Thyroid gland (tissue), 4 donors: ENCODE measurements around the gene SMAD3.

Source experiments
- POLR2A ChIP-seq, 2 donors: fragments of 450-650 bp; IDR thresholded peaks; one replicate each; pipeline ENCODE4 v1.6.1; 2017; ENCODE audit warnings: antibody characterized with exemption in 2 of 2, mild to moderate bottlenecking in 2 of 2, moderate library complexity in 1 of 2
- TF ChIP-seq, protein P1 (sequence below), 6 experiments: fragments of 200-600 bp in 3 of 6; fragments of 450-650 bp in 3 of 6; sonication (generic) in 3 of 6; IDR thresholded peaks; one replicate each; pipeline ENCODE4 v1.5.1; 2016 to 2019; ENCODE audit warnings: antibody characterized with exemption in 6 of 6, mild to moderate bottlenecking in 2 of 6, inconsistent platforms in 1 of 6, moderate library complexity in 1 of 6

DNA sequence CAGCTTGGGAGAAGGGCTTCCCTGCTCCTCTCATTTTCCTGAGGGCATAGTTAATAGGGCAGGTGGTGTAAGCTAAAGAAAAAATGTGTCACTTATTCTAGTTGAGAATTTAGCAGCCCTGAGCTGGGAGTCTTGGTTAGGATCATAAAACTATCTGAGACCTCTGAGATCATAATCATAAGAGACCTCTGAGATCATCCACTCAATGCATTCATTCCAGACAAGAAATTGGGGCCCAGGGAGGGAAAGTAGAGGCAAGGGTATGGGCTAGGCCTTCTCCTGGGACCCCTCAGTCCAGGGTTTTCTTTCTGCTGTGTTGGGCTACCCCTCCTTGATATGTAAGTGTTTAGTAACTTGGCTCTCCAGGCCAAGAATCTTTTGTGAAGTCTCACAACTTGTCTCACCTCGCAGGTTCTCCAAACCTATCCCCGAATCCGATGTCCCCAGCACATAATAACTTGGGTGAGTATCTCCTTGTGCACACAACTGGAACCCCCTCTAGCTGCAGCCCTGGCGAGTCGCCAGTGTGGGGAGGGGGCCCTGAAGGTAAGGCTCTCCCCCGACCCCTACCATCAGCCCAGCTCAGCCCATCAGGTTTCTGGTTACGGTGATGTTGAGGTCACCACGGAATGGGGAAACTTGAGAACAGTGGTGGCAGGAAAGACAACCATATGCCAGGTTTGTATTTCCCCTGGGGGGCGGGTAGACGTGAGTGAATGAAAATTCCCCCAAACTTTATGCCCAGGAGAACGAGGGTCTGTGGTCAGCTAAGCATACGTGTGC lies 104.9 kb downstream of the SMAD3 start:
- TF ChIP-seq, protein P1, sequence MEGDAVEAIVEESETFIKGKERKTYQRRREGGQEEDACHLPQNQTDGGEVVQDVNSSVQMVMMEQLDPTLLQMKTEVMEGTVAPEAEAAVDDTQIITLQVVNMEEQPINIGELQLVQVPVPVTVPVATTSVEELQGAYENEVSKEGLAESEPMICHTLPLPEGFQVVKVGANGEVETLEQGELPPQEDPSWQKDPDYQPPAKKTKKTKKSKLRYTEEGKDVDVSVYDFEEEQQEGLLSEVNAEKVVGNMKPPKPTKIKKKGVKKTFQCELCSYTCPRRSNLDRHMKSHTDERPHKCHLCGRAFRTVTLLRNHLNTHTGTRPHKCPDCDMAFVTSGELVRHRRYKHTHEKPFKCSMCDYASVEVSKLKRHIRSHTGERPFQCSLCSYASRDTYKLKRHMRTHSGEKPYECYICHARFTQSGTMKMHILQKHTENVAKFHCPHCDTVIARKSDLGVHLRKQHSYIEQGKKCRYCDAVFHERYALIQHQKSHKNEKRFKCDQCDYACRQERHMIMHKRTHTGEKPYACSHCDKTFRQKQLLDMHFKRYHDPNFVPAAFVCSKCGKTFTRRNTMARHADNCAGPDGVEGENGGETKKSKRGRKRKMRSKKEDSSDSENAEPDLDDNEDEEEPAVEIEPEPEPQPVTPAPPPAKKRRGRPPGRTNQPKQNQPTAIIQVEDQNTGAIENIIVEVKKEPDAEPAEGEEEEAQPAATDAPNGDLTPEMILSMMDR (IDR thresholded peaks at IDR 0.05) = no peak
- TF ChIP-seq POLR2A (IDR thresholded peaks at IDR 0.05) = no peak
